Cardiac fibroblast (primary cell): ENCODE data around the gene FOXD3.

Source experiments
- DNase-seq, 2 donors: peaks; one replicate each; pipeline versions ENCODE4 v3.0.0 to v3.0.0-alpha.2; 2010; ENCODE audit warnings: low read depth in 2 of 2
- H3K4me3 ChIP-seq, 2 donors: replicated peaks in 1 of 2; 1 replicate in 1 of 2; 2 replicates in 1 of 2; pipeline ENCODE4 v1.5.1; 2011; ENCODE audit warnings: low read depth in 2 of 2, low read length in 2 of 2, mild to moderate bottlenecking in 2 of 2, moderate library complexity in 1 of 2
- CTCF ChIP-seq: IDR thresholded peaks from one replicate; pipeline ENCODE4 v1.5.1; 2011; ENCODE audit warnings: low read depth, mild to moderate bottlenecking, low read length, inconsistent platforms

The FOXD3 gene

DNA sequence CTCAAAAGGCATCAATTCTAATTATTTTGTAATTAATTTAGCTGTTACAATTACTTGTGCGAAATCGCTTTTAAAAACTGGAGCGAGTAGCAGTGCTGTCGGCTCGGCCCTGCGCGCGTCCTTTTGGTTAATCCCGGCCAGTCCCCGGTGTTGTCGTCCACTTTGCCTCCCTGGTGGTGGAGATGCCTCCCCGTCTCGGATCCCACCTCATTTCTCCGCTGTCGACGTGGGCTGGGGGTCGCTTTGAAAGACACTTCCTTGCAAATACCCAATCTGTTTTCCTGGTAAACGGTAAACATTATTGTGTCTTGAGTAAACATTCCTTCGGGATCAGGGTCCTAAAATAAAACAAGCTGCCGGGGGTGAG, 3.7 kb downstream of the FOXD3 start:
- H3K4me3 ChIP-seq: no peak overlapping the region
- TF ChIP-seq CTCF: no peak
- no peak for DNase-seq

GRCh38 chr1:63326473-63327380, 4.4 kb downstream of the FOXD3 start:
- no peak for DNase-seq
- TF ChIP-seq CTCF: no peak
- no peak overlapping the region for H3K4me3 ChIP-seq

GRCh38 chr1:63327417-63328054, 5.2 kb downstream of the FOXD3 start:
- H3K4me3 ChIP-seq: no peak overlapping the region
- TF ChIP-seq CTCF: peak; percentile 92
- DNase-seq: peak; percentile 71 to 73

DNA sequence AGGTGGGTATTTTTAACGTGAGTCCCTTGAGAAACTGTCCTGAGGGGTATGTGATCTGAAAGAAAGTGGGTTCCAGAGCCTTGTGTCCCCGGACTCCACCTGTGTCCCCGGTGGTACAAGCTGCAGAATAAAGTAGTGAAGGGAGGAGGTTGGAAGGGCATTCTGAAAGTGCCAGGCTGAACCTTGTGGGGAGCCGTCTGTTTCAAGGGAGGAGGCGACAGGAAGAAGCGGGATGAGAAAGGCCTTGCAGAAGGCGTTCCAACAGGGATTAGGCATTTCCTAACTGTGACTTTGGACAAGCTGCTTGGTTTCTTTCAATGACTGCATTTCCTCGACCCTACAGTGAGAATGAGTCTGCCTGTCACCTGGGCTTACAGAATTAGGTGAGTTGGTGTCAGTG, 5.8 kb downstream of the FOXD3 start:
- no peak overlapping the region for H3K4me3 ChIP-seq
- TF ChIP-seq CTCF: no peak
- no peak for DNase-seq

DNA sequence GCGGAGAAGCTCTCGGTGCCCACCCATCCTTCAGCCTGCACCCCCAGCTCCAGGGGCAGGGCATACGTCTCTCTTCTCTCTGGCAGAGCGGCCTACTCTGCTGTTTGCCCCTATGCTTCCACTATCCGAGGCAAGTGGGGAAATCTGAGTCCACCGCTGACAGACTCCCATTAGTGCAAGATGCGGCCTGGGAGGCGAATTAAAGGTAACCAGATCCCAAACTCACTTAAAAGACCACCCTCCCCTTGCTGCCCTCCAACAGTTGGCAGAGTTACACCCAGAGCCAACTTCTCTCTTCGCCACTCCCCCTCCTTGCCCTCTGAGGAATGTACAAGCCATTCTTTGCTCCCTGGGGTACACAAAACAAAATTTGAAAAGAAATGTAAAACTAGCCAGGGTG, 6.4 kb downstream of the FOXD3 start:
- TF ChIP-seq CTCF: no peak
- H3K4me3 ChIP-seq: no peak overlapping the region

DNA sequence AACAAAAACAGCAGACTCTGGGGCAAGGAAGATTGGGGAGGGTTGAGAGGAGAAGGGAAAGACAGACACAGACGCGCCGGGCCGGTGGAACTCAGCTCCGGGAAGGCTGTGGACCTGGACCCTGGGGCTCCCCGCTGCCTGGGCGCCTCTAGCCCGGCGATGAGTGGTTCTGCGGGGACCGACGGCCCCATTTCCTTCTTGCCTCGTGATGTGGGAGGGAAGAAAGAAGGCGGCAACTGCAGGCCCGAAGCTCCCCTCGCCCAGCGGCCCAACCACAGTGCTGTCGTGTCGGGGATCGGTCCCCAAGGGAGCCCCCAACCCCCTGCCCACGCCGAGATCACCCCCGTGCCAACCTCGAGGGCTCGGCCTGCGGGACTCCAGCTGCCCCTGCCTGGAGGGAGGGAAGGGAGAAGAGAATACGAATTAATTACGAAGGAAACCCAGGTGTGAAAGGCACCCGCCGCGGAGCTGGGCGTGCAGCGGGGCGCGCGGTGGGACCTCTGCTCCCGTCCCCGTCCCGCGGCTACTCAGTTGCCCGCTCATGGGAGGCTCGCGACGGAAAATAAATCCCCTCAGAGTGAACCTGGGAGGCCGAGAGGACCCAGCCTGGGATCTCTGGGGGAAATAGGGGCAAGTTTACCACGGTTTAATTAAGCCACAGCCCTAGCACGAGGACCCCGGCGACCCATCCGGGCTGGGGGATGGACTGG, 7.4 kb downstream of the FOXD3 start:
- no peak overlapping the region for H3K4me3 ChIP-seq
- DNase-seq: no peak
- no peak for TF ChIP-seq CTCF

More for the DNA sequence above, 6.4 kb downstream of the FOXD3 start:
- no peak for DNase-seq
